ENCODE measurements around the gene BLVRB. TPM values are rescaled to one million over a fixed set of nuclear protein-coding genes. Genes with fewer than 3 reads are reported as not detected.

BLVRB gene
- total RNA-seq, 1 experiment from 2014 or later = 113 TPM

DNA sequence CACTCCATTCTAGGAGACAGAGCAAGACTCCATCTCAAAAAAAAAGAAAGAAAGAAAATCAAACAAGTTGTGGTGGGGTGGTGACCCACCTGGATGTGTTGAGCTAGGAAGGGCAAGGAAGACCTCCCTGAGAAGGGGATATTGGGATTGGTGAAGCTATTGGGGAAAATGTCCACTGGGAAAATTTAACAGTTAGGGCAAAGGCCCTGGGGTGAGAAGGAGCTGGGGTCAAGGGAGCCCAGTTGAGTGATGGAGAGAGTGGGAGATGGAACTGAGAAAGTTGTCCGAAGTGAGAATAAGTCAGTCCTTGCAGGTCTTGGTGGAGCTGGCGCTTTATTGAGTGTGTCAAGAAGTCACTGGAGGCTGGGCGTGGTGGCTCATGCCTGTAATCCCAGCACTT is 27.3 kb downstream of the BLVRB start:
- H3K4me3 ChIP-seq (replicated peaks in 1 of 2; ENCODE audit: low read depth in 1 of 2, low read length in 2 of 2) = no peak overlapping the region
- H3K4me1 ChIP-seq (ENCODE audit: control insufficient read depth in 1 of 2, insufficient read depth in 2 of 2, low read length in 2 of 2) = peaks cover 17 to 30% of the 10 kb centered on the region in 2 experiments
- POLR2A ChIA-PET = interaction anchor here (1.4 kb wide), 1 partner anchor 12 kb away, joined by 7 read pairs; the partner anchor contains the start of gene SERTAD1
- intact Hi-C loops (cut with micrococcal nuclease) = no loop called here
- CTCF ChIA-PET = interaction anchor here (1.3 kb wide), 1 partner anchor 17 kb away, joined by 3 read pairs; no protein-coding TSS in a partner anchor
- no peaks in the 10 kb centered on the region for H3K27me3 ChIP-seq (ENCODE audit: insufficient read depth, low read length)
- H3K79me2 ChIP-seq (ENCODE audit: insufficient read depth, low read length) = peaks cover 23% of the 10 kb centered on the region
- no peak overlapping the region for H2AFZ ChIP-seq (ENCODE audit: low read depth, low read length, poor library complexity, severe bottlenecking)
- no peak overlapping the region for H3K9ac ChIP-seq (ENCODE audit: low read length)
- no peaks in the 10 kb centered on the region for H3K9me2 ChIP-seq (ENCODE audit: insufficient read depth)
- H3K9me3 ChIP-seq (ENCODE audit: control insufficient read depth in 1 of 2, insufficient read depth in 1 of 2, low read depth in 1 of 2, low read length in 2 of 2) = no peaks in the 10 kb centered on the region
- H4K20me1 ChIP-seq (ENCODE audit: insufficient read depth) = no peaks in the 10 kb centered on the region
- no peak overlapping the region for H3K27ac ChIP-seq (ENCODE audit: low read depth, low read length)
- no peak overlapping the region for H3K4me2 ChIP-seq (ENCODE audit: low read length)
- ATAC-seq = no peak
- BruUV-seq (replicated peaks) = no TSS peak
- peaks cover 13 to 15% of the 10 kb centered on the region in 2 experiments; a peak in 3 of 4 replicates for H3K36me3 ChIP-seq (ENCODE audit: control insufficient read depth in 1 of 2, insufficient read depth in 2 of 2, low read length in 2 of 2)
- no peak for DNase-seq (ENCODE audit: low read depth, low spot score)
- no peak for TF ChIP-seq YY1 (IDR thresholded peaks at IDR 0.05; ENCODE audit: extremely low read depth, insufficient replicate concordance, low read depth, low read length)
- TF ChIP-seq, protein P1, sequence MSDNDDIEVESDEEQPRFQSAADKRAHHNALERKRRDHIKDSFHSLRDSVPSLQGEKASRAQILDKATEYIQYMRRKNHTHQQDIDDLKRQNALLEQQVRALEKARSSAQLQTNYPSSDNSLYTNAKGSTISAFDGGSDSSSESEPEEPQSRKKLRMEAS (IDR thresholded peaks at IDR 0.05) = no peak
- TF ChIP-seq CBX3 (IDR thresholded peaks at IDR 0.05; ENCODE audit: low read depth) = no peak
- no peak for TF ChIP-seq ZNF274 (IDR thresholded peaks at IDR 0.05; ENCODE audit: low read depth, low read length)
- RAD21 ChIA-PET (ENCODE audit: low non-redundant PET in 1 of 2, low total read pairs in 2 of 2, uncharacterized antibody in 2 of 2, unreplicated experiment in 2 of 2) = no interaction called here

DNA sequence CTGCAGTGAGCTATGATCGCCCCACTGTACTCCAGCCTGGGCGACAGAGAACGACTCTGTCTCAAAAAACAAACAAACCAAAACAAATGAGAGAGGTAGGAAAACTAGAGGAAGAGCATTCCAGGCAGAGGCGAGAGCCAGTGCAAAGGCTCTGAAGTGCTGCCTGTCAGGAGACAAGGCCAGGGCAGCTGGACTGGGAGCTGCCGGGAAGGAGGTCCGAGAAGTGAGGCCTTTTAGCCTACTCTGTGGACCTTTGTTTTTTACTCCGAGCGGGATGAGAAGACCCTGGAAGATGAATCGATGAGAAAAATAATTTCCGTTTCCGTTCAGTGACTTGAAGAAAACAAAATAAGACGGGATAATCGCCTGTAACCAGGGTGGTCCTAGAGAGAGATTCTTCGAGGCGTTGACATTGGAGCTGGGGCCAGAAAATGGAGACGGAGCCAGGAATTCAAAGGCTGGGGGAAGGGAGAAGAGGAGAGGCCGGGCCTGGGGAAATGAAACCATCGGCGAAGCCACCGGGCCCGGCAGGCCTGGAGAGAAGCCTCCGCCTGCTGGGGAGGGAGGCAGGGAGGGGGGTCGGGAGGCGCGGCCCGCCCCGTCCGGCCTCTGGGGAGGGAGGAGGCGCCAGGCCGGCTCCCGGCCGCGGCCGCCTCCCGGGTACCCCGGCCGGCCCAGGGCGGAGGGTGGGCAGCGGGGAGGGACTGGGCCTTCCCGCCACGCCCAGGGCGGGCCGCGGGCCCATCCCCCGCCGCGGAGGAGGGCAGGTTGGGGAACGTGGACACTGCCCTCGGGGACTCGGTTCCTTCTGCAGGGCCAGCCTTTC is 31.9 kb downstream of the BLVRB start:
- H3K4me2 ChIP-seq (ENCODE audit: low read length) = peak overlapping the region; percentile 76
- peak overlapping the region; percentile 36 to 54 for H3K4me3 ChIP-seq (replicated peaks in 1 of 2; ENCODE audit: low read depth in 1 of 2, low read length in 2 of 2)
- DNase-seq (ENCODE audit: low read depth, low spot score) (no peak), ATAC-seq (peak; percentile 92)
- ChIA-PET POLR2A (interaction anchor here (1.1 to 2.0 kb wide), 3 partner anchors 8 to 21 kb away, joined by 3 to 9 read pairs (median 4); partner anchors contain the start of genes PRX and SERTAD1), CTCF (interaction anchor here (1.0 to 1.7 kb wide), 5 partner anchors 9 to 150 kb away, joined by 3 to 7 read pairs (median 3); no protein-coding TSS in a partner anchor), RAD21 (ENCODE audit: low non-redundant PET in 1 of 2, low total read pairs in 2 of 2, uncharacterized antibody in 2 of 2, unreplicated experiment in 2 of 2) (interaction anchor here in 1 of 2 experiments (0.6 kb wide), 1 partner anchor 203 kb away, joined by 3 read pairs; no protein-coding TSS in a partner anchor)
- no peaks in the 10 kb centered on the region for H3K36me3 ChIP-seq (ENCODE audit: control insufficient read depth in 1 of 2, insufficient read depth in 2 of 2, low read length in 2 of 2)
- BruUV-seq (replicated peaks) = TSS peak; percentile 99
- H3K4me1 ChIP-seq (ENCODE audit: control insufficient read depth in 1 of 2, insufficient read depth in 2 of 2, low read length in 2 of 2) = peaks cover 31 to 43% of the 10 kb centered on the region in 2 experiments
- no peaks in the 10 kb centered on the region for H3K79me2 ChIP-seq (ENCODE audit: insufficient read depth, low read length)
- H3K9me2 ChIP-seq (ENCODE audit: insufficient read depth) = no peaks in the 10 kb centered on the region
- no peaks in the 10 kb centered on the region for H3K9me3 ChIP-seq (ENCODE audit: control insufficient read depth in 1 of 2, insufficient read depth in 1 of 2, low read depth in 1 of 2, low read length in 2 of 2)
- peak overlapping the region; percentile 95 for H3K27ac ChIP-seq (ENCODE audit: low read depth, low read length)
- peak overlapping the region; percentile 72 for H3K9ac ChIP-seq (ENCODE audit: low read length)
- intact Hi-C loops (cut with micrococcal nuclease) = no loop called here
- H2AFZ ChIP-seq (ENCODE audit: low read depth, low read length, poor library complexity, severe bottlenecking) = no peak overlapping the region
- H3K27me3 ChIP-seq (ENCODE audit: insufficient read depth, low read length) = no peaks in the 10 kb centered on the region
- no peaks in the 10 kb centered on the region for H4K20me1 ChIP-seq (ENCODE audit: insufficient read depth)
- TF ChIP-seq, protein P2, sequence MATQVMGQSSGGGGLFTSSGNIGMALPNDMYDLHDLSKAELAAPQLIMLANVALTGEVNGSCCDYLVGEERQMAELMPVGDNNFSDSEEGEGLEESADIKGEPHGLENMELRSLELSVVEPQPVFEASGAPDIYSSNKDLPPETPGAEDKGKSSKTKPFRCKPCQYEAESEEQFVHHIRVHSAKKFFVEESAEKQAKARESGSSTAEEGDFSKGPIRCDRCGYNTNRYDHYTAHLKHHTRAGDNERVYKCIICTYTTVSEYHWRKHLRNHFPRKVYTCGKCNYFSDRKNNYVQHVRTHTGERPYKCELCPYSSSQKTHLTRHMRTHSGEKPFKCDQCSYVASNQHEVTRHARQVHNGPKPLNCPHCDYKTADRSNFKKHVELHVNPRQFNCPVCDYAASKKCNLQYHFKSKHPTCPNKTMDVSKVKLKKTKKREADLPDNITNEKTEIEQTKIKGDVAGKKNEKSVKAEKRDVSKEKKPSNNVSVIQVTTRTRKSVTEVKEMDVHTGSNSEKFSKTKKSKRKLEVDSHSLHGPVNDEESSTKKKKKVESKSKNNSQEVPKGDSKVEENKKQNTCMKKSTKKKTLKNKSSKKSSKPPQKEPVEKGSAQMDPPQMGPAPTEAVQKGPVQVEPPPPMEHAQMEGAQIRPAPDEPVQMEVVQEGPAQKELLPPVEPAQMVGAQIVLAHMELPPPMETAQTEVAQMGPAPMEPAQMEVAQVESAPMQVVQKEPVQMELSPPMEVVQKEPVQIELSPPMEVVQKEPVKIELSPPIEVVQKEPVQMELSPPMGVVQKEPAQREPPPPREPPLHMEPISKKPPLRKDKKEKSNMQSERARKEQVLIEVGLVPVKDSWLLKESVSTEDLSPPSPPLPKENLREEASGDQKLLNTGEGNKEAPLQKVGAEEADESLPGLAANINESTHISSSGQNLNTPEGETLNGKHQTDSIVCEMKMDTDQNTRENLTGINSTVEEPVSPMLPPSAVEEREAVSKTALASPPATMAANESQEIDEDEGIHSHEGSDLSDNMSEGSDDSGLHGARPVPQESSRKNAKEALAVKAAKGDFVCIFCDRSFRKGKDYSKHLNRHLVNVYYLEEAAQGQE (IDR thresholded peaks at IDR 0.05; ENCODE audit: low read depth) = no peak
- no peak for TF ChIP-seq TCF7L2 (IDR thresholded peaks at IDR 0.05; ENCODE audit: borderline replicate concordance, extremely low read depth, insufficient read depth, insufficient read length)
- no peak for TF ChIP-seq YY1 (IDR thresholded peaks at IDR 0.05; ENCODE audit: extremely low read depth, insufficient replicate concordance, low read depth, low read length)
- peak; percentile 48 for TF ChIP-seq POLR2A (IDR thresholded peaks at IDR 0.05; ENCODE audit: borderline replicate concordance, extremely low read depth, insufficient read depth, insufficient read length)
- peak; percentile 40; the same call in 1 of the 2 replicates for TF ChIP-seq EGR1 (IDR thresholded peaks at IDR 0.05; ENCODE audit: low read depth)
- peak; percentile 62 for TF ChIP-seq SIN3A (IDR thresholded peaks at IDR 0.05; ENCODE audit: low read depth)
- peak; percentile 83 for TF ChIP-seq POLR2AphosphoS5 (IDR thresholded peaks at IDR 0.05; ENCODE audit: low read depth, low read length)
- no peak for TF ChIP-seq EZH2 (IDR thresholded peaks at IDR 0.05)
- TF ChIP-seq FOSL1 (IDR thresholded peaks at IDR 0.05; ENCODE audit: low read depth) = no peak
- TF ChIP-seq, protein P1 (IDR thresholded peaks at IDR 0.05) = peak; percentile 50; the same call in 1 of the 2 replicates
- TF ChIP-seq ZNF274 (IDR thresholded peaks at IDR 0.05; ENCODE audit: low read depth, low read length) = no peak
- no peak for TF ChIP-seq CBX3 (IDR thresholded peaks at IDR 0.05; ENCODE audit: low read depth)
- TF ChIP-seq SP1 (IDR thresholded peaks at IDR 0.05; ENCODE audit: low read depth) = peak; percentile 54
